Left lung (tissue), 10 donors: ENCODE results near the gene UNG. TPM values are rescaled to one million over a fixed set of nuclear protein-coding genes. Genes with fewer than 3 reads are reported as not detected.

Experiments used
- ATAC-seq: fragments of 200-7000 bp; cut with Tn5 transposase; one replicate; pipeline ENCODE4 v1.9.1; 2020; ENCODE audit warnings: moderate library complexity
- DNase-seq, 4 donors: peaks; one replicate each; pipeline ENCODE4 v3.0.0-alpha.2; 2013 to 2020
- H3K27ac ChIP-seq, 2 donors: fragments of 200-600 bp; sonication (generic) in 1 of 2; one replicate each; pipeline versions ENCODE4 v1.5.0 to v1.8.0; 2020 to 2021
- H3K27me3 ChIP-seq, 2 donors: fragments of 200-600 bp; sonication (generic) in 1 of 2; one replicate each; pipeline versions ENCODE4 v1.5.0 to v1.8.0; 2020 to 2021
- H3K36me3 ChIP-seq, 2 donors: fragments of 200-600 bp; sonication (generic) in 1 of 2; one replicate each; pipeline versions ENCODE4 v1.5.0 to v1.8.0; 2020 to 2021
- H3K4me1 ChIP-seq, 2 donors: fragments of 200-600 bp; one replicate each; pipeline ENCODE4 v1.8.0; 2021
- H3K4me3 ChIP-seq, 2 donors: fragments of 200-600 bp; sonication (generic) in 1 of 2; one replicate each; pipeline versions ENCODE4 v1.5.0 to v1.8.0; 2020 to 2021; ENCODE audit warnings: mild to moderate bottlenecking in 1 of 2
- H3K9me3 ChIP-seq, 2 donors: fragments of 200-600 bp; sonication (generic) in 1 of 2; one replicate each; pipeline versions ENCODE4 v1.5.0 to v1.8.0; 2020 to 2021
- CTCF ChIP-seq, 2 donors: fragments of 200-600 bp; sonication (generic) in 1 of 2; IDR thresholded peaks; one replicate each; pipeline versions ENCODE4 v1.5.0 to v1.8.0; 2021; ENCODE audit warnings: antibody characterized with exemption in 2 of 2
- intact Hi-C, 2 donors: fragments of 100-400 bp; cut with DNase I; formaldehyde crosslinking; loops; one replicate each; pipeline versions ENCODE4 v1.11.2 to v1.14.2; 2022
- polyA plus RNA-seq, 6 donors: library from polyadenylated mRNA; unstranded; fragments of 120-200 nt; gene quantifications; one replicate each; pipeline ENCODE4 v1.2.1, GENCODE V29; 2013; ENCODE audit not compliant: insufficient read length in 6 of 6
- total RNA-seq, 2 donors: library from RNA; stranded (reverse); fragmentation: NEBNext Ultra II Directional; extraction: Animal tissue kit (Norgen Biotek cat#: 25700); gene quantifications; one replicate each; pipeline ENCODE4 v1.2.1, GENCODE V29; 2021
- donor health status: DM: no; HTN: yes; CAD: no.
- donor health status: DM: no; HTN: no; CAD: no.

The UNG gene
- total and polyA plus RNA-seq, 8 donors = 22.4 to 55.7 (median 49.0) TPM

- DNase-seq (no peak), ATAC-seq (no peak)
- intact Hi-C loops = no loop called here
- H3K9me3 ChIP-seq = no peaks in the 10 kb centered on the region
- peaks cover 5 to 17% of the 10 kb centered on the region in 2 donors for H3K4me1 ChIP-seq
- H3K27ac ChIP-seq = no peak overlapping the region
- H3K27me3 ChIP-seq = no peaks in the 10 kb centered on the region
- TF ChIP-seq CTCF (IDR thresholded peaks at IDR 0.05) = no peak
- H3K36me3 ChIP-seq = no peaks in the 10 kb centered on the region
- no peak overlapping the region for H3K4me3 ChIP-seq
Measured at GRCh38 chr12:109120095-109120494, 22.7 kb downstream of the UNG start.

- Histone ChIP-seq H3K4me3 (no peak overlapping the region), H3K9me3 (no peaks in the 10 kb centered on the region), H3K36me3 (no peaks in the 10 kb centered on the region), H3K27ac (no peak overlapping the region), H3K27me3 (no peaks in the 10 kb centered on the region), H3K4me1 (peaks cover 3 to 12% of the 10 kb centered on the region in 2 donors)
- DNase-seq (no peak), ATAC-seq (no peak)
- TF ChIP-seq CTCF (IDR thresholded peaks at IDR 0.05) = no peak
- intact Hi-C loops = no loop called here
Measured at GRCh38 chr12:109120557-109120956, 23.2 kb downstream of the UNG start.

GRCh38 chr12:109121346-109121880 is 24.0 kb downstream of the UNG start:
- Histone ChIP-seq H3K27me3 (no peaks in the 10 kb centered on the region), H3K36me3 (no peaks in the 10 kb centered on the region), H3K4me3 (no peak overlapping the region), H3K9me3 (no peaks in the 10 kb centered on the region), H3K4me1 (peaks cover 0 to 4% of the 10 kb centered on the region in 2 donors), H3K27ac (no peak overlapping the region)
- ATAC-seq = no peak
- intact Hi-C loops = no loop called here
- TF ChIP-seq CTCF (IDR thresholded peaks at IDR 0.05) = no peak
- DNase-seq = no peak

GRCh38 chr12:109124878-109125648 is 27.7 kb downstream of the UNG start:
- H3K27me3 ChIP-seq = no peaks in the 10 kb centered on the region
- no peak overlapping the region for H3K27ac ChIP-seq
- no peaks in the 10 kb centered on the region for H3K9me3 ChIP-seq
- DNase-seq = no peak
- no peaks in the 10 kb centered on the region for H3K4me1 ChIP-seq
- TF ChIP-seq CTCF (IDR thresholded peaks at IDR 0.05) = no peak
- H3K36me3 ChIP-seq = no peaks in the 10 kb centered on the region
- ATAC-seq = no peak
- intact Hi-C loops = no loop called here
- H3K4me3 ChIP-seq = no peak overlapping the region

- no peak overlapping the region for H3K4me3 ChIP-seq
- H3K27me3 ChIP-seq = no peaks in the 10 kb centered on the region
- no peak for TF ChIP-seq CTCF (IDR thresholded peaks at IDR 0.05)
- no peaks in the 10 kb centered on the region for H3K9me3 ChIP-seq
- DNase-seq (no peak), ATAC-seq (no peak)
- no peak overlapping the region for H3K27ac ChIP-seq
- no peaks in the 10 kb centered on the region for H3K36me3 ChIP-seq
- H3K4me1 ChIP-seq = no peaks in the 10 kb centered on the region
- intact Hi-C loops = no loop called here
Measured at GRCh38 chr12:109125791-109126190, 28.4 kb downstream of the UNG start.
